Endothelial cell (in vitro differentiated cells): ENCODE results near the gene SATL1. TPM values are rescaled to one million over a fixed set of nuclear protein-coding genes. Genes with fewer than 3 reads are reported as not detected.

Source experiments
- DNase-seq: peaks from one replicate; pipeline ENCODE4 v3.0.0; 2021; ENCODE audit warnings: low spot score
- H3K27ac Mint-ChIP-seq: one replicate; pipeline ENCODE4 v1.8.0; 2021; ENCODE audit warnings: mixed read lengths, inconsistent platforms; ENCODE audit not compliant: unreplicated experiment
- H3K27me3 Mint-ChIP-seq: one replicate; pipeline ENCODE4 v1.8.0; 2021; ENCODE audit warnings: mild to moderate bottlenecking, moderate library complexity, mixed read lengths, inconsistent platforms; ENCODE audit not compliant: unreplicated experiment
- H3K36me3 Mint-ChIP-seq: one replicate; pipeline ENCODE4 v1.8.0; 2021; ENCODE audit warnings: mild to moderate bottlenecking, low read depth, mixed read lengths, inconsistent platforms; ENCODE audit not compliant: unreplicated experiment
- H3K4me1 Mint-ChIP-seq: one replicate; pipeline ENCODE4 v1.8.0; 2021; ENCODE audit warnings: mild to moderate bottlenecking, mixed read lengths, inconsistent platforms; ENCODE audit not compliant: unreplicated experiment
- H3K4me3 Mint-ChIP-seq: one replicate; pipeline ENCODE4 v1.8.0; 2021; ENCODE audit warnings: mild to moderate bottlenecking, mixed read lengths, inconsistent platforms; ENCODE audit not compliant: unreplicated experiment
- H3K9me3 Mint-ChIP-seq: one replicate; pipeline ENCODE4 v1.8.0; 2021; ENCODE audit warnings: mixed read lengths, inconsistent platforms; ENCODE audit not compliant: unreplicated experiment
- CTCF ChIP-seq: fragments of 200-600 bp; sonication (generic); IDR thresholded peaks from one replicate; pipeline ENCODE4 v1.5.0; 2021; ENCODE audit warnings: antibody characterized with exemption; ENCODE audit not compliant: unreplicated experiment
- total RNA-seq: library from RNA; stranded (reverse); fragmentation: NEBNext Ultra II Directional; extraction: Animal tissue kit (Norgen Biotek cat#: 25700); gene quantifications from one replicate; pipeline ENCODE4 v1.2.1, GENCODE V29; 2021; ENCODE audit not compliant: unreplicated experiment

SATL1 gene
- total RNA-seq, 1 donor from 2014 or later, result 0.15 TPM

- no peaks in the 10 kb centered on the region for H3K9me3 Mint-ChIP-seq
- no peak overlapping the region for H3K27ac Mint-ChIP-seq
- no peaks in the 10 kb centered on the region for H3K36me3 Mint-ChIP-seq
- no peaks in the 10 kb centered on the region for H3K27me3 Mint-ChIP-seq
- no peaks in the 10 kb centered on the region for H3K4me1 Mint-ChIP-seq
- no peak overlapping the region for H3K4me3 Mint-ChIP-seq
- no peak for TF ChIP-seq CTCF
- no peak for DNase-seq
Observed at GRCh38 chrX:85052205-85052604, 191.4 kb downstream of the SATL1 start.

GRCh38 chrX:85051627-85052026, 192.0 kb downstream of the SATL1 start:
- Mint-ChIP-seq H3K36me3 (no peaks in the 10 kb centered on the region), H3K27me3 (no peaks in the 10 kb centered on the region), H3K9me3 (no peaks in the 10 kb centered on the region), H3K4me1 (no peaks in the 10 kb centered on the region), H3K27ac (no peak overlapping the region), H3K4me3 (no peak overlapping the region)
- no peak for TF ChIP-seq CTCF
- DNase-seq, result no peak

Other genes starting within 250 kb of the SATL1 start
- gene APOOL, start 239.9 kb downstream of the SATL1 start, total RNA-seq, result 15.4 TPM
- 21.2 TPM for gene ZNF711, start 212 bp upstream of the SATL1 start, total RNA-seq
- gene POF1B, start 135.9 kb upstream of the SATL1 start, total RNA-seq, result not detected